SK-MEL-5 (cell line): ENCODE data around the gene DIPK1B. TPM values are rescaled to one million over a fixed set of nuclear protein-coding genes. Genes with fewer than 3 reads are reported as not detected.
"Not testable (repeated sequence)": the region's sequence is repeated elsewhere in the genome, so short reads cannot be mapped to it uniquely, and the experiment has no call there.

ENCODE experiments used
- DNase-seq: peaks from one replicate; pipeline ENCODE4 v3.0.0-alpha.2; 2016; ENCODE audit warnings: low read depth, low spot score
- in situ Hi-C: cut with HindIII; loops from 2 replicates; pipeline ENCODE4 v1.10.0; 2016; ENCODE audit warnings: low sequenced_read_pairs, high pct_unique_total_duplicates, low pct_unique_long_range_greater_than_20kb
- small RNA-seq, 2 experiments: library from RNA; depleted of rRNA; stranded (forward); fragments of <200 nt; gene quantifications; one replicate each; pipeline ENCODE3, GENCODE V24; 2014
- total RNA-seq: library from RNA; depleted of rRNA; stranded (reverse); fragments of >200 nt; shearing (Covaris generic); gene quantifications from 2 replicates; pipeline ENCODE4 v1.2.3, GENCODE V29; 2014; rRNA removed

Gene DIPK1B
- total RNA-seq, 1 experiment from 2014 or later: 45.6 TPM

DNA sequence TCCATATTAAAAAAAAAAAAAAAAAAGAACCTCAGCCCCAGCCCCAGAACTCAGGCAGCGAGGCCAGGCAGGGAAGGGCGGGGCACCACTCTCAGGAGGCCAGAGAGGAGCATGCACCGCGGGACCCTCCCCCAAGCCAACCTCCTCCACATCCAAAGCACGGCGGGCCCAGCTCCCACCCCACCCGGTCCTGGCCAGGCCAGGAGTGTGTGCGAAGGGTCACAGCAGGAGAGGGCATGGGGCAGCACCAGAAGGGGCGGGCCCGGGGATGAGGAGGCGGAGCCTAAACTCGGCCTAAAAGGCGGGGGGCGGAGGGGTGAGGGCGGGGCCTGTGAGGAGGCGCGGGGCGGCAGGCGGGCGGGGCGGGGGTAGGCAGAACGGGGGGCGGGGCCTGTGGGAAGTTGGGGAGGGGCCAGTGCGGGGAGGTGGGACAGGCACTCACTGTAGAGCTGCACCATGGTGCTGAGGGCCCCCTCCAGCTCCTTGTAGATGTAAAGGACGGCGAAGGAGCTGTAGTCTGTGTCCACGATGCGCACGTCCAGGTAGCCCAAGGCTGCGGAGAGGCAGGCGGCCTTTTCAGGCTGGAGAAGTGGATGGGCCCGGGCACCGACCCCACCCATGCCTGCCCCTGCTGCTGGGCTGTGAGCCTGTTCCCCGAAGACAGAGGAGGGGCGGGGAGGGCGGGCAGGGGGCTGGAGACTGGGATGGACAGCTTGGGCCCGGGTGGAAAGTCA is 50.7 kb downstream of the DIPK1B start:
- DNase-seq: peak; percentile 66
- in situ Hi-C loops: no loop called here

DNA sequence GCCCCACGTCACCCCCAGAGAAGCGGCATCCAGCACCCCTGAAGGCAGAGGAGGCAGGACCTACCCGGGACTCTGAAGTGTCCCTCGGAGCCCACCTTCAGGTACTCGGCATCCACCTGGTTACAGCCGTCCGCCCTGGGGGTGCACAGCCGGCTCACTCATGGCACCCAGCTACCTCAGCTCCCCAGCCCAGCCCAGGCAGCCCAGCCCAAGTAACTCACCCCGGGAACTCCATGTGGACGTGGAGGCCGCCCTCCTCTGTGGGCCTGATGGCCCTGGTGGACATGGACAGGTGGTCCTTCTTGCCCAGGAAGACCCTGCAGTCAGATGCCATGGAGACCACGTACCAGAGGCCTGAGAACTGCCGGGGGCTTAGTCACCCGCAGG is 51.3 kb downstream of the DIPK1B start:
- in situ Hi-C loops: no loop called here

DNA sequence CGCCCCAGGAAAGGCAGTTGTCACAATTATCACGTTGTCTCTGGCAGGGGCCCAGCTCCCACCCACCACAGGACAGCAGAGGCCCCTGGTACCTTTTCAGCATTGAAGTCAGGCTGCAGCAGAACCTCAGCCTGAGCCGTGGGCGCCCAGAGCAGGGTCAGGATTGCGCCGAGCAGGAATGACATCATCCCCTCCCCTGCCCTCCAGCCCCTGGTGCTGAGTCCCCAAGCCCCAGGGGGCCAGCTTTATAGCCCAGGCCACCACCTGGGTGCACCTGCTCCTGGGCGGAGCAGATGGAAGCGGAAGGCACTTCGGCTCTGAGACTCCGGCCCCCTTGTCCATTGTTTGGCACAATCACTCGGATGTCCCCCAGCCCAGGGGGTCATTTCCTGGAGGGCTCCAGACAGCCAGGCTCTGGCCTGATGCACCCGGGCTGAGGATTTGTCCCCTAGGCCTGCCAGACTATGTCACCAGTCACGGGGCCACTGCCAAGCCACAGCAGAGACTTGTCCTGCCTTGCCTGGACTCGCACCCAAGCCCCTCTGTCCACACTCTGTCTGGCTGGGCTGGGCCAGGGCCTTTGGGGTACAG is 52.0 kb downstream of the DIPK1B start, which contains the start of gene LCN15:
LCN15 (minus strand) TSS at position 218 of the 591 bp plus-strand sequence; CDS start at position 188, 30 bp downstream.
- DNase-seq: no peak
- in situ Hi-C loops: no loop called here

More for the DNA sequence above, 51.3 kb downstream of the DIPK1B start:
- no peak for DNase-seq

DNA sequence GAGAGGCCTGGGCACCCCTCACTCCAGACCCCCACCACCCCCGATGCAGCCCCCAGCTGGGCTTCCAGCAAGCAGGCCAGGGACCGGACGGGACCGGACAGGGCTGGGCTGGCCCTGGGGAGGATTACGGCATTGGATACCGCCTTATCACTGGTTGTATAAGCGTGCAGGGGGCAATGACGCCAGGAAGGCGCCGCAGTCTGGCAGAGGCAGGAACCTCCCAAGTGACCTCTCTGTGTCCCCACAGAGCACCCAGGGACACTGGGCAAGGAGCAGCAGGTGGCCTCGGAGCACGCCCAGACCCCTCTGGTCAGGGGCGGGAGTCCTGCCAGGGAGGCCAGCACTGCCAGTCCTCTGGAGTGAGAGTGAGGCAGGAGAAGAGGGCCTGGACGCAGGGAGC is 52.7 kb downstream of the DIPK1B start:
- in situ Hi-C loops: no loop called here
- no peak for DNase-seq

DNA sequence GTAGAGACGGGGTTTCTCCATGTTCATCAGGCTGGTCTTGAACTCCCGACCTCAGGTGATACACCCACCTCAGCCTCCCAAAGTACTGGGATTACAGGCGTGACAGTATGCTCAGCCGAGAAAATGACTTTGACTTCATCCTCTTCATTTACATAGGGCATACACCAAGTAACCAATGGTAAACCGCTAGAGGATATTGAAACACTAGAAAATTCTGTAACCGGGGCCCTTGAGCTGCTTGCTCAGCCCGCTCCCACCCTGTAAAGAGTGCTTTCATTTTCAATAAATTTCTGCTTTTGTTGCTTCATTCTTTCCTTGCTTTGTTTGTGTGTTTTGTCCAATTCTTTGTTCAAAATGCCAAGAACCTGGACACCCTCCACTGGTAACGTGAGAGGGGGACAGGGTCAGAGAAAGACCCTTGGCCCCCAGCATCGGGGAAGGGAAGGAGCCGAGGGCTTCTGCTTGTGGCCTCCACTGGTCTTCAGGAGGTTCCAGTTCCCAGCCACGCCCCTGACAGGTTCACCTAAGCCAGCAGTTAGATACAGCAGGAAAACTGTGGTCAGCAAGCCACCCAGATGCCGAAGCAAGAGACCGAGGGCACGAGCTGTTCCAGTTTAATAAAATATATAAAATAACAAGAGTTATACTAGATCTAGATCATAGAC is 53.5 kb downstream of the DIPK1B start:
- in situ Hi-C loops, DNase-seq: not testable (repeated sequence)

DNA sequence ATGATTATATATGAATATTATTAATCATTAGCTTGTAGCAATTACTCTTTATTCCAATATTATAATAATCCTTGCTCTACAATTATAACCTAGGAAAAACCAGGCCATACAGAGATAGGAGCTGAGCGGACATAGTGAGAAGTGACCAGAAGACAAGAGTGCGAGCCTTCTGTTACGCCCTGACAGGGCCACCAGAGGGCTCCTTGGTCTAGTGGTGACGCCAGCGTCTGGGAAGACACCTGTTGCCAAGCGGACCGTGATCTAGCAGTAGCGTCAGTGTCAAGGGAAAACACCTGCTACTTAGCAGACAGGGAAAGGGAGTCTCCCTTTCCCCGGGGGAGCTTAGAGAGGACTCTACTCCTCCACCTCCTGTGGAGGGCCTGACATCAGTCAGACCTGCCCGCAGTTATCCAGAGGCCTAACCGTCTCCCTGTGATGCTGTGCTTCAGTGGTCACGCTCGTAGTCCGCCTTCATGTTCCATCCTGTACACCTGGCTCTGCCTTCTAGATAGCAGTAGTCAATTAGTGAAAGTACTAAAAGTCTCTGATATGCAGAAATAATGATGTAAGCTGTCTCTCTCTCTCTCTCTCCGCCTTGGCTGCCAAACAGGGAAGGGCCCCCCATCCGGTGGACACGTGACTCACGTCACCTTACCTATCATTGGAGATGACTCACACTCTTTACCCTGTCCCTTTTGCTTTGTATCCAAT is 54.2 kb downstream of the DIPK1B start:
- DNase-seq: peak; percentile 62
- in situ Hi-C loops: not testable (repeated sequence)

DNA sequence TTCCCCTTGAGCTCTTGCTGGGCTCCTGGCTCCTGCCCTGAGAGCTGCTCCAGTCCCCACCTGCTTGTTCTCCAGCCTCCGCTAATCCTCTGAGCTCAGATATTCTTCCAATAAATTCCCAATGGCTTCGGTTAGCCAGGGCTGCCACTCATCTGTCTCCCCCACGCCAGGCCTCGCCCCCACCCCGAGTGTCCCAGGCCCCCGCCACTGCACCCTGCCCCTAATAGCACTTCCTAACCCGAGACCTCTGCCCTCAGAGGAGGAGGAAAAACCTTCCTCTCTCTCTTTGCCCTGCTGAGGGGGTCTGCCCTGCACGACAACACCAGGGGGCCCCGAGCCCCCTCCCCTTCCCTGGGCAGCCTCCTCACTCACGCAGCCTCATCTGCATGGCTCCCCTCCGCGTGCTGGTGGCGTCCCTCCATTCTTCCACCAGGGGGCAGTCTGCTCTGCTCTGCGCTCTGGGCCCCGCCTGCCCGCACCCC is 57.4 kb downstream of the DIPK1B start:
- DNase-seq: peak; percentile 64
- in situ Hi-C loops: no loop called here

DNA sequence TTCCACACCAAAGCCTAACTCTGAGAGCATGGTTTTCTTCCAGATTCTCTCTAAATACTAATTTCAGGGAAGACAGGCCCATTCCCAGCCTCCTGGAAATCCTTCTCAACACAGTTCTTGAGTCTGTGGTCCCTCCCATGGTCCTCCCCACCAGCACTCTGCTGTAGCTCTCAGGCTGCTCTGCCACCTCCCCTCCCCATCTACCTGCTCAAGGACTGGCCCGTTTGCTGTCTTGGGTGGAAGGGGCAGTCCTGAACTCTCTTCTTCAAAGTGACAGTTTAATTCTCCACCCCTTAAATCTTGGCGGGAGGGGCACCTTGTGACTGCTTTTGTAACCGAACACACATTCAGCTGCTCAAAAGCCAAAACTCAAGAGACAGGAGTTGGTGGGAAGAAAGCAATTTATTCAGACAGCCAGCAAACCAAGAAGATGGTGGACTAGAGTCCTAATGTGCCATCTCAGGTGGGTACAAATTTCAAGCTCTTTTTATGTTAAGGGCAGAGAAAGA is 59.6 kb downstream of the DIPK1B start:
- no peak for DNase-seq
- in situ Hi-C loops: no loop called here

DNA sequence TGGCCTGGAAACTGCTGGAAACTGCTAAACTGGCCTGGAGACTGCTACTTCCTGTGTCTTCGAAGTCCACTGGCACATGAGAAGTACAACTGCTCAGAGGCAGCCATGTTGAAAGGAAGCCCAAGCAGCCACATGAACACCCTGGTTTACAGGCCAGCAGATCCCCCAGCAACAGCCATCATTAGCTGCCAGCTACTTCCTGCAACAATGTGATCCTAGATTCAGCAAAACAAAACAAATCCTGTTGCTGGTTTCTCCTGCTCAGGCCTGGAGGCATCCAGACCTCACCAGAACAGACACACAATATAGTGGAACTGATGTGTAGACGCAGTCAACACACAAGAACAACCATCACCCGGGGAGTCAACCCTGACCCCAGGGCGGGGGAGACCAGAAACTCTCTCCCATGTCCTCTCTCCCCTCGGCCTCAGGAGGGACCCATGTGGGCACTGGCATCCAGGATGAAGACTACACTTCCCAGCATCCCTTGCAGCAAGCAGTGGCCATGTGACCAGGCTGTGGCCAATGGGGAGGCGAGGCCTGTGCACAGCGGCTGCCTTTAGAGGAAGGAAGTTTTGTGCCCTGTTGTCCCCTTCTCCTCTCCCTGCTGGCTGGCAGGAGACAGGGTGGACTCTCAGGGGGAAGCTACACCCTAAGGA is 61.1 kb downstream of the DIPK1B start:
- in situ Hi-C loops: no loop called here
- peak; percentile 57 for DNase-seq

Small RNA genes lying within 50 kb of the gene (small RNA-seq; reads per million reads assigned to genes)
- 0.17 to 29.5 reads per million in 2 experiments for gene MIR126
- gene MIR6722: 0 reads per million in 2 experiments

Other genes starting within 250 kb of the DIPK1B start
- 16.4 and 20.2 TPM in 2 replicates for gene SEC16A, start 229.5 kb upstream of the DIPK1B start, total RNA-seq
- gene NOTCH1, start 166.5 kb upstream of the DIPK1B start, total RNA-seq: 3.0 and 3.2 TPM in 2 replicates
- 61.5 and 66.9 TPM in 2 replicates for gene EGFL7, start 49.7 kb upstream of the DIPK1B start, total RNA-seq
- gene AGPAT2, start 25.1 kb upstream of the DIPK1B start, total RNA-seq: 52.3 and 54.1 TPM in 2 replicates
- not detected in 2 replicates for gene LCN10, start 30.4 kb downstream of the DIPK1B start, total RNA-seq
- gene LCN6, start 36.0 kb downstream of the DIPK1B start, total RNA-seq: not detected in 2 replicates
- gene LCN8, start 45.7 kb downstream of the DIPK1B start, total RNA-seq: not detected in 2 replicates
- gene LCN15, start 51.9 kb downstream of the DIPK1B start, total RNA-seq: 0.05 and 0.21 TPM in 2 replicates
- 47.1 and 50.8 TPM in 2 replicates for gene TMEM141, start 78.8 kb downstream of the DIPK1B start, total RNA-seq
- gene CCDC183, start 83.8 kb downstream of the DIPK1B start, total RNA-seq: 0.08 and 0.42 TPM in 2 replicates
- gene RABL6, start 95.4 kb downstream of the DIPK1B start, total RNA-seq: 57.4 and 62.6 TPM in 2 replicates
- gene AJM1, start 129.9 kb downstream of the DIPK1B start, total RNA-seq: 1.2 and 1.4 TPM in 2 replicates
- gene PHPT1, start 136.8 kb downstream of the DIPK1B start, total RNA-seq: 101 TPM in 2 replicates
- gene MAMDC4, start 139.8 kb downstream of the DIPK1B start, total RNA-seq: 0.80 and 1.3 TPM in 2 replicates
- gene EDF1, start 153.7 kb downstream of the DIPK1B start, total RNA-seq: 356 and 392 TPM in 2 replicates
- gene TRAF2, start 173.9 kb downstream of the DIPK1B start, total RNA-seq: 13.5 and 16.4 TPM in 2 replicates
- gene FBXW5, start 232.2 kb downstream of the DIPK1B start, total RNA-seq: 141 and 174 TPM in 2 replicates
- gene C8G, start 232.7 kb downstream of the DIPK1B start, total RNA-seq: 0.45 and 0.53 TPM in 2 replicates
- gene LCN12, start 239.7 kb downstream of the DIPK1B start, total RNA-seq: not detected in 2 replicates